ENCODE data around the gene MPEG1. TPM values are rescaled to one million over a fixed set of nuclear protein-coding genes. Genes with fewer than 3 reads are reported as not detected.

MPEG1 gene
- total and polyA plus RNA-seq, 4 donors = 7.0 to 63.5 (median 36.9) TPM

DNA sequence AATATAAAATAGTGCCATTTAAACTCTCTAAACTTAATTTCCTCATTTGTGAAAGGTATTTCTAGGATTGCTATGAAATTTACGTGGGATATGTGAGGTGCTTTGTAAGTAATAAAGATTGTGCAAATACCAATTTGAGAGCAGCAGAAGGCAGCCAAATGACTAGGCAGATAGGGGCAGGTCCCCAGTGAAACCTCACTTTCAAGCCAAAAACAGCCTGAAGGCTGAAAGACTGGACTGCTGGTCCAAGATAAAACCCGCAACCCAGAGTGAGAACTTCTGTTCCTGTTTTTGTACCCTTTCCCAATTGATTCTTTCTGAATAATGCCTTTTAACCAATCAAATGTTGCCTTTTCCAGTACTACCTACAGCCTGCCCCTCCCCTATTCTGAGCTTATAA is 33.6 kb downstream of the MPEG1 start:
- H3K4me1 ChIP-seq (ENCODE audit: control insufficient read depth in 5 of 5, insufficient read depth in 5 of 5, low read length in 5 of 5) = peaks cover 0 to 38% (median 23%) of the 10 kb centered on the region in 5 donors
- no peak for DNase-seq
- no peak overlapping the region for H3K9ac ChIP-seq (ENCODE audit: insufficient read depth in 1 of 2, low read length in 2 of 2)
- no peak for ATAC-seq (ENCODE audit: insufficient read depth, low FRiP score)
- TF ChIP-seq, protein P1, sequence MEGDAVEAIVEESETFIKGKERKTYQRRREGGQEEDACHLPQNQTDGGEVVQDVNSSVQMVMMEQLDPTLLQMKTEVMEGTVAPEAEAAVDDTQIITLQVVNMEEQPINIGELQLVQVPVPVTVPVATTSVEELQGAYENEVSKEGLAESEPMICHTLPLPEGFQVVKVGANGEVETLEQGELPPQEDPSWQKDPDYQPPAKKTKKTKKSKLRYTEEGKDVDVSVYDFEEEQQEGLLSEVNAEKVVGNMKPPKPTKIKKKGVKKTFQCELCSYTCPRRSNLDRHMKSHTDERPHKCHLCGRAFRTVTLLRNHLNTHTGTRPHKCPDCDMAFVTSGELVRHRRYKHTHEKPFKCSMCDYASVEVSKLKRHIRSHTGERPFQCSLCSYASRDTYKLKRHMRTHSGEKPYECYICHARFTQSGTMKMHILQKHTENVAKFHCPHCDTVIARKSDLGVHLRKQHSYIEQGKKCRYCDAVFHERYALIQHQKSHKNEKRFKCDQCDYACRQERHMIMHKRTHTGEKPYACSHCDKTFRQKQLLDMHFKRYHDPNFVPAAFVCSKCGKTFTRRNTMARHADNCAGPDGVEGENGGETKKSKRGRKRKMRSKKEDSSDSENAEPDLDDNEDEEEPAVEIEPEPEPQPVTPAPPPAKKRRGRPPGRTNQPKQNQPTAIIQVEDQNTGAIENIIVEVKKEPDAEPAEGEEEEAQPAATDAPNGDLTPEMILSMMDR (IDR thresholded peaks at IDR 0.05; ENCODE audit: control extremely low read depth, extremely low read depth) = no peak
- 74 to 93% methylated on average over 2 of the region's 2 CpGs for WGBS, 2 donors
- no peaks in the 10 kb centered on the region for H3K9me3 ChIP-seq (ENCODE audit: control insufficient read depth in 4 of 4, insufficient read depth in 3 of 4, low read length in 3 of 4)
- peaks cover 0 to 21% (median 15%) of the 10 kb centered on the region in 4 donors for H3K36me3 ChIP-seq (ENCODE audit: control insufficient read depth in 4 of 4, insufficient read depth in 4 of 4, low read length in 4 of 4)
- H3K27me3 ChIP-seq (ENCODE audit: control insufficient read depth in 3 of 3, insufficient read depth in 3 of 3, low read length in 2 of 3) = no peaks in the 10 kb centered on the region
- no peak overlapping the region for H3K4me3 ChIP-seq
- H3K27ac ChIP-seq (ENCODE audit: low read depth in 1 of 2, low read length in 1 of 2) = peak overlapping the region in 1 of 2 donors; percentile 3

DNA sequence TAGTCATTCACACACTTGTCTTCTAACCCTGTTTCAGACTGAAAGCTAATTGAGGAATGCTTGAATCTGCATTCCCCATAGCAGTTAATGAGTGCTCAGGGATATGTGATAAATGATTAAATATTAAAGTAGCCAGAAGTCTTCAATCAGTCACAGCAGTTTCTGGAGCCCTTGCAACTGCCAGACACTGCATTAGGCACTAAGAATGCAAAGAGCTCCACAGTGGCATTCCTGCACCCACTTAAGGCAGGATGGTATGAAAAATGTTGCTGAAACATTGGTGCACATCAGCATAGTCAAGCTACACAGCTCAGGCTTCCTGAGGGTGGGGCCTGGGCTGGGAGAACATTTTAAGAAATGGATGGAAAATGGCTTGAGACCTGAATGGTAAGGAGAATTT is 34.3 kb downstream of the MPEG1 start:
- Histone ChIP-seq H3K4me1 (ENCODE audit: control insufficient read depth in 5 of 5, insufficient read depth in 5 of 5, low read length in 5 of 5) (peaks cover 0 to 36% (median 21%) of the 10 kb centered on the region in 5 donors), H3K4me3 (no peak overlapping the region), H3K36me3 (ENCODE audit: control insufficient read depth in 4 of 4, insufficient read depth in 4 of 4, low read length in 4 of 4) (peaks cover 0 to 20% (median 14%) of the 10 kb centered on the region in 4 donors)

DNA sequence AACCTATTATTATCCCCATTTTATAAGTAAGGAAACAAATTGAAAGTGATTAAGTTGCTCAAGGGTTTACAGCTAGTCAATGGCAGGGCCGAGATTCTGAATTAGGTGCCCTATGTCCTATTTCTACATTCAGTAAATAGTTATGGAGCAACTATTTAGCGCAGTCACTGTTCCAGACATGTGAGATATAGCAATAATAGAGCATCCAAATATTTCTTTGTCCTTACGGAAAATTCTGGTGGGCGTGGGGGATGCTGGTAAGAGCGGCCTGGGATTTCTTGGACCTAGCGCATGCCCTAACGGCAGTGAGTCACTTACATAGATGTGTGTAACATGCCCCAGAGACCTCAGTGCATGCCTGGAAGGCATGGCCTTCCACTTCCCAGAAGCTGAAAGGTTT is 36.4 kb downstream of the MPEG1 start:
- Histone ChIP-seq H3K27ac (ENCODE audit: low read depth in 1 of 2, low read length in 1 of 2) (no peak overlapping the region), H3K9ac (ENCODE audit: insufficient read depth in 1 of 2, low read length in 2 of 2) (no peak overlapping the region), H3K4me1 (ENCODE audit: control insufficient read depth in 5 of 5, insufficient read depth in 5 of 5, low read length in 5 of 5) (peaks cover 0 to 29% (median 16%) of the 10 kb centered on the region in 5 donors), H3K4me3 (no peak overlapping the region), H3K27me3 (ENCODE audit: control insufficient read depth in 3 of 3, insufficient read depth in 3 of 3, low read length in 2 of 3) (no peaks in the 10 kb centered on the region), H3K9me3 (ENCODE audit: control insufficient read depth in 4 of 4, insufficient read depth in 3 of 4, low read length in 3 of 4) (no peaks in the 10 kb centered on the region), H3K36me3 (ENCODE audit: control insufficient read depth in 4 of 4, insufficient read depth in 4 of 4, low read length in 4 of 4) (peaks cover 0 to 3% (median under 1%) of the 10 kb centered on the region in 4 donors)
- 78 to 87% methylated on average over 7 of the region's 7 CpGs for WGBS, 2 donors
- DNase-seq = no peak
- TF ChIP-seq, protein P1 (IDR thresholded peaks at IDR 0.05; ENCODE audit: control extremely low read depth, extremely low read depth) = no peak
- no peak for ATAC-seq (ENCODE audit: insufficient read depth, low FRiP score)

More for the DNA sequence above, 34.3 kb downstream of the MPEG1 start:
- TF ChIP-seq, protein P1 (IDR thresholded peaks at IDR 0.05; ENCODE audit: control extremely low read depth, extremely low read depth) = no peak
- H3K27me3 ChIP-seq (ENCODE audit: control insufficient read depth in 3 of 3, insufficient read depth in 3 of 3, low read length in 2 of 3) = no peaks in the 10 kb centered on the region
- no peaks in the 10 kb centered on the region for H3K9me3 ChIP-seq (ENCODE audit: control insufficient read depth in 4 of 4, insufficient read depth in 3 of 4, low read length in 3 of 4)
- DNase-seq (no peak), ATAC-seq (ENCODE audit: insufficient read depth, low FRiP score) (peak; percentile 10)
- H3K9ac ChIP-seq (ENCODE audit: insufficient read depth in 1 of 2, low read length in 2 of 2) = no peak overlapping the region
- H3K27ac ChIP-seq (ENCODE audit: low read depth in 1 of 2, low read length in 1 of 2) = peak overlapping the region in 1 of 2 donors; percentile 9

DNA sequence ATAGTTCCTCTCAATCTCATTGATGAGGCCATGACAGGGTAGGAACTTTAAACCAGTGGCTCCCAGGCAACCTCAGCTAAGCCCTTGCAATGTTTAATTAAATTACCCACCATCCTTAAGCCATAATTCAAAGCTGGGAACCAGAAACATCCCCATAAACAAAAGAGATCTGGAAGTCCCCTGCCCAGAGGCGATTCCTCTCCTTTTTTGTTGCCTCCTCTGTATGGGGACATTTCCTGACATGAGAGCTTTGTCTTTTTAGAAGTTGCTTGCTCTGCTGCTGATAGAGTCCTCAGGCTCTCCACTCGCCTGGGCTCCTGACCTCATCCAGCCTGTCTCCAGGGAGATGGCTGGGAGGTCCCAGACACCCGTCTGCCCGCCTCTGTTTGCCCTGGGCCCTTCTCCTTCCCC is 37.6 kb downstream of the MPEG1 start:
- peaks cover 0 to 25% (median 16%) of the 10 kb centered on the region in 5 donors for H3K4me1 ChIP-seq (ENCODE audit: control insufficient read depth in 5 of 5, insufficient read depth in 5 of 5, low read length in 5 of 5)
- TF ChIP-seq, protein P1 (IDR thresholded peaks at IDR 0.05; ENCODE audit: control extremely low read depth, extremely low read depth) = no peak
- no peak overlapping the region for H3K4me3 ChIP-seq
- H3K36me3 ChIP-seq (ENCODE audit: control insufficient read depth in 4 of 4, insufficient read depth in 4 of 4, low read length in 4 of 4) = peaks cover 0 to 3% (median 0%) of the 10 kb centered on the region in 4 donors
- H3K9ac ChIP-seq (ENCODE audit: insufficient read depth in 1 of 2, low read length in 2 of 2) = peak overlapping the region in 1 of 2 donors; percentile 2
- DNase-seq (no peak), ATAC-seq (ENCODE audit: insufficient read depth, low FRiP score) (no peak)
- H3K9me3 ChIP-seq (ENCODE audit: control insufficient read depth in 4 of 4, insufficient read depth in 3 of 4, low read length in 3 of 4) = no peaks in the 10 kb centered on the region
- 47 to 77% methylated on average over 4 of the region's 4 CpGs for WGBS, 2 donors
- H3K27me3 ChIP-seq (ENCODE audit: control insufficient read depth in 3 of 3, insufficient read depth in 3 of 3, low read length in 2 of 3) = no peaks in the 10 kb centered on the region
- peak overlapping the region in 1 of 2 donors; percentile 68 for H3K27ac ChIP-seq (ENCODE audit: low read depth in 1 of 2, low read length in 1 of 2)
